Measurements from ENCODE around the gene RAB10. TPM values are rescaled to one million over a fixed set of nuclear protein-coding genes. Genes with fewer than 3 reads are reported as not detected.

Gene RAB10
- total and polyA plus RNA-seq, 9 of the 15 experiments (the other 6 are each of a cell fraction or from before 2014, with no cell fraction given) = 25.1 to 214 (median 157) TPM

DNA sequence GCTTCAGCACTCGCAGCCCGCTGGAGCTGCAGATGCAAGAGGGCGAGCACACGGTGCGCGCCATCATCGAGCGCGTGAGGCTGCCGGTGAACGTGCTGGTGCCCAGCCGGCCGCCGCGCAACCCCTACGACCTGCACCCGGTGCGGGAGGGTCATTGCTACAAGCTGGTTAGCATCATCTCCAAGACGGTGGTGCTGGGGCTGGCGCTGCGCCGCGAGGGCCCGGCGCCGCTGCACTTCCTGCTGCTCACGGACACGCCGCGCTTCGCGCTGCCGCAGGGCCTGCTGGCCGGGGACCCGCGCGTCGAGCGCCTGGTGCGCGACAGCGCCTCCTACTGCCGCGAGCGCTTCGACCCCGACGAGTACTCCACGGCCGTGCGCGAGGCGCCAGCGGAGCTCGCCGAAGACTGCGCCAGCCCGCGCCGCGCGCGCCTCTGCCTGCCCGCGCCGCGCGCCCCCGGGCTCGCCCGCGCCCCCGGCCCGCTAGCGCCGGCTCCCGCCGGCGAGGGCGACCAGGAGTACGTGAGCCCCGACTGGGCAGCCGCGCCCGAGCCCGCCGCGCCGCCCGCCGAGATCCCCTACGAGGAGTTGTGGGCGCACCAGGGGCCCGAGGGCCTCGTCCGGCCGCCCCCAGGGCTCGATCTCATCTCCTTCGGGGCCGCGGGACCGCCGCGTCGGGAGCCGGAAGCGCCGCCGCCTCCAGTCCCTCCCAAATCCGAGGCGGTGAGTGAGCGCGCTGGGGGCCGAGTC is 150.8 kb downstream of the RAB10 start (continued):
- TF ChIP-seq NR1H2 (CRISPR knock-in tag; IDR thresholded peaks at IDR 0.05) = peak; percentile 95
- TF ChIP-seq, protein P1, sequence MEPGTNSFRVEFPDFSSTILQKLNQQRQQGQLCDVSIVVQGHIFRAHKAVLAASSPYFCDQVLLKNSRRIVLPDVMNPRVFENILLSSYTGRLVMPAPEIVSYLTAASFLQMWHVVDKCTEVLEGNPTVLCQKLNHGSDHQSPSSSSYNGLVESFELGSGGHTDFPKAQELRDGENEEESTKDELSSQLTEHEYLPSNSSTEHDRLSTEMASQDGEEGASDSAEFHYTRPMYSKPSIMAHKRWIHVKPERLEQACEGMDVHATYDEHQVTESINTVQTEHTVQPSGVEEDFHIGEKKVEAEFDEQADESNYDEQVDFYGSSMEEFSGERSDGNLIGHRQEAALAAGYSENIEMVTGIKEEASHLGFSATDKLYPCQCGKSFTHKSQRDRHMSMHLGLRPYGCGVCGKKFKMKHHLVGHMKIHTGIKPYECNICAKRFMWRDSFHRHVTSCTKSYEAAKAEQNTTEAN (CRISPR knock-in tag; IDR thresholded peaks at IDR 0.05) = no peak
- TF ChIP-seq, protein P2, sequence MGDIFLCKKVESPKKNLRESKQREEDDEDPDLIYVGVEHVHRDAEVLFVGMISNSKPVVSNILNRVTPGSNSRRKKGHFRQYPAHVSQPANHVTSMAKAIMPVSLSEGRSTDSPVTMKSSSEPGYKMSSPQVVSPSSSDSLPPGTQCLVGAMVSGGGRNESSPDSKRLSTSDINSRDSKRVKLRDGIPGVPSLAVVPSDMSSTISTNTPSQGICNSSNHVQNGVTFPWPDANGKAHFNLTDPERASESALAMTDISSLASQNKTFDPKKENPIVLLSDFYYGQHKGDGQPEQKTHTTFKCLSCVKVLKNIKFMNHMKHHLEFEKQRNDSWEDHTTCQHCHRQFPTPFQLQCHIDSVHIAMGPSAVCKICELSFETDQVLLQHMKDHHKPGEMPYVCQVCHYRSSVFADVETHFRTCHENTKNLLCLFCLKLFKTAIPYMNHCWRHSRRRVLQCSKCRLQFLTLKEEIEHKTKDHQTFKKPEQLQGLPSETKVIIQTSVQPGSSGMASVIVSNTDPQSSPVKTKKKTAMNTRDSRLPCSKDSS (IDR thresholded peaks at IDR 0.05; ENCODE audit: low read depth, partially characterized antibody) = no peak
- TF ChIP-seq, protein P3, sequence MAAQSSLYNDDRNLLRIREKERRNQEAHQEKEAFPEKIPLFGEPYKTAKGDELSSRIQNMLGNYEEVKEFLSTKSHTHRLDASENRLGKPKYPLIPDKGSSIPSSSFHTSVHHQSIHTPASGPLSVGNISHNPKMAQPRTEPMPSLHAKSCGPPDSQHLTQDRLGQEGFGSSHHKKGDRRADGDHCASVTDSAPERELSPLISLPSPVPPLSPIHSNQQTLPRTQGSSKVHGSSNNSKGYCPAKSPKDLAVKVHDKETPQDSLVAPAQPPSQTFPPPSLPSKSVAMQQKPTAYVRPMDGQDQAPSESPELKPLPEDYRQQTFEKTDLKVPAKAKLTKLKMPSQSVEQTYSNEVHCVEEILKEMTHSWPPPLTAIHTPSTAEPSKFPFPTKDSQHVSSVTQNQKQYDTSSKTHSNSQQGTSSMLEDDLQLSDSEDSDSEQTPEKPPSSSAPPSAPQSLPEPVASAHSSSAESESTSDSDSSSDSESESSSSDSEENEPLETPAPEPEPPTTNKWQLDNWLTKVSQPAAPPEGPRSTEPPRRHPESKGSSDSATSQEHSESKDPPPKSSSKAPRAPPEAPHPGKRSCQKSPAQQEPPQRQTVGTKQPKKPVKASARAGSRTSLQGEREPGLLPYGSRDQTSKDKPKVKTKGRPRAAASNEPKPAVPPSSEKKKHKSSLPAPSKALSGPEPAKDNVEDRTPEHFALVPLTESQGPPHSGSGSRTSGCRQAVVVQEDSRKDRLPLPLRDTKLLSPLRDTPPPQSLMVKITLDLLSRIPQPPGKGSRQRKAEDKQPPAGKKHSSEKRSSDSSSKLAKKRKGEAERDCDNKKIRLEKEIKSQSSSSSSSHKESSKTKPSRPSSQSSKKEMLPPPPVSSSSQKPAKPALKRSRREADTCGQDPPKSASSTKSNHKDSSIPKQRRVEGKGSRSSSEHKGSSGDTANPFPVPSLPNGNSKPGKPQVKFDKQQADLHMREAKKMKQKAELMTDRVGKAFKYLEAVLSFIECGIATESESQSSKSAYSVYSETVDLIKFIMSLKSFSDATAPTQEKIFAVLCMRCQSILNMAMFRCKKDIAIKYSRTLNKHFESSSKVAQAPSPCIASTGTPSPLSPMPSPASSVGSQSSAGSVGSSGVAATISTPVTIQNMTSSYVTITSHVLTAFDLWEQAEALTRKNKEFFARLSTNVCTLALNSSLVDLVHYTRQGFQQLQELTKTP (IDR thresholded peaks at IDR 0.05; ENCODE audit: low read depth in 1 of 2, partially characterized antibody in 2 of 2) = no peak
- peak; percentile 75 for TF ChIP-seq ZNF644 (tag; IDR thresholded peaks at IDR 0.05; ENCODE audit: low read depth)
- TF ChIP-seq RB1 (IDR thresholded peaks at IDR 0.05; ENCODE audit: low read depth) = peak; percentile 94
- TF ChIP-seq SPI1 (IDR thresholded peaks at IDR 0.05; ENCODE audit: borderline replicate concordance, low read depth, low read length) = peak; percentile 49; the same call in 1 of the 2 replicates
- no peak for TF ChIP-seq ZNF57 (CRISPR knock-in tag; IDR thresholded peaks at IDR 0.05)
- TF ChIP-seq ARID1B (IDR thresholded peaks at IDR 0.05) = no peak
- TF ChIP-seq PHF20 (IDR thresholded peaks at IDR 0.05; ENCODE audit: partially characterized antibody) = peak; percentile 80
- no peak for TF ChIP-seq ZZZ3 (IDR thresholded peaks at IDR 0.05)
- peak; percentile 28; the same call in 1 of the 2 replicates for TF ChIP-seq NFIC (IDR thresholded peaks at IDR 0.05)
- TF ChIP-seq FOS (IDR thresholded peaks at IDR 0.05; ENCODE audit: extremely low read depth, insufficient read length) = no peak
- no peak for TF ChIP-seq ATF1 (CRISPR knock-in tag; IDR thresholded peaks at IDR 0.05)
- peak; percentile 78 for TF ChIP-seq ATF1 (tag; IDR thresholded peaks at IDR 0.05)
- no peak for TF ChIP-seq ZNF253 (CRISPR knock-in tag; conservative IDR thresholded peaks at IDR 0.05)
- TF ChIP-seq FOXK1 (CRISPR knock-in tag; IDR thresholded peaks at IDR 0.05; ENCODE audit: borderline replicate concordance) = no peak
- no peak for TF ChIP-seq TCFL5 (CRISPR knock-in tag; conservative IDR thresholded peaks at IDR 0.05)
